Progenitor cell of endocrine pancreas (in vitro differentiated cells): Measurements from ENCODE around the gene ZMYM1. TPM values are rescaled to one million over a fixed set of nuclear protein-coding genes. Genes with fewer than 3 reads are reported as not detected.
"Not testable (repeated sequence)": the region's sequence is repeated elsewhere in the genome, so short reads cannot be mapped to it uniquely, and the experiment has no call there.

ENCODE experiments used
- DNase-seq: peaks from one replicate; pipeline ENCODE4 v3.0.0; 2021; ENCODE audit warnings: low spot score; ENCODE audit not compliant: unreplicated experiment
- H3K27ac Mint-ChIP-seq: 2 replicates; pipeline ENCODE4 v1.8.0; 2021; ENCODE audit warnings: mild to moderate bottlenecking, moderate library complexity, mixed read lengths
- H3K27me3 Mint-ChIP-seq: 2 replicates; pipeline ENCODE4 v1.8.0; 2021; ENCODE audit warnings: mixed read lengths
- H3K36me3 Mint-ChIP-seq: 2 replicates; pipeline ENCODE4 v1.8.0; 2022; ENCODE audit warnings: mixed read lengths; ENCODE audit not compliant: insufficient read depth
- H3K4me1 Mint-ChIP-seq: 2 replicates; pipeline ENCODE4 v1.8.0; 2021; ENCODE audit warnings: low read depth, mixed read lengths
- H3K4me3 Mint-ChIP-seq: 2 replicates; pipeline ENCODE4 v1.8.0; 2021; ENCODE audit warnings: low read depth, mild to moderate bottlenecking, moderate library complexity, mixed read lengths
- H3K9me3 Mint-ChIP-seq: 2 replicates; pipeline ENCODE4 v1.8.0; 2021; ENCODE audit warnings: low read depth, mixed read lengths
- total RNA-seq: library from RNA; stranded (reverse); gene quantifications from 2 replicates; pipeline ENCODE4 v1.2.1, GENCODE V29; 2021
- TF ChIP-seq, protein P1 (sequence below): fragments of 200-600 bp; sonication (generic); IDR thresholded peaks from one replicate; pipeline ENCODE4 v1.5.0; 2021; ENCODE audit warnings: antibody characterized with exemption, mild to moderate bottlenecking; ENCODE audit not compliant: unreplicated experiment

The ZMYM1 gene
- total RNA-seq, 1 donor from 2014 or later, result 34.1 TPM

DNA sequence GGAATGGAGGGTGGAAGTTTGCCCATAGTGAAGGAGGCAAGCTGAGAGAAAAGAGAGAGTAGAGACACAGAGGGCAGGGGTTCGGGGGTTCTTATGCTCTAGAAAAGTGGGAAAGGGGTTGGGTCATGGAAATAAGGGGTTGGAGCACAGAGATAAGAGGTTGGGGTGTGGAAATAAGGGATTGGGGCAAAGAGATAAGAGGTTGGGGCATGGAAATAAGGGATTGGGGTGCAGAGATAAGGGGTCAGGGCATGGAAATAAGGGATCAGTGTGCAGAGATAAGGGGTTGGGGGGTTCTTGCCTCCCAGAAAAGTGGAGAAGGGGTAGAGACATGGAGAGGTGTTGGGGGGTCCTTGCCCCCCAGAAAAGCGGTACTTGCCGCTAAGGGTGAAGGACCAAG is 57.6 kb downstream of the ZMYM1 start:
- H3K27ac Mint-ChIP-seq, result no peak overlapping the region
- H3K9me3 Mint-ChIP-seq, result no peaks in the 10 kb centered on the region
- no peak for DNase-seq
- H3K27me3 Mint-ChIP-seq, result no peaks in the 10 kb centered on the region
- H3K4me3 Mint-ChIP-seq, result no peak overlapping the region
- TF ChIP-seq, protein P1, sequence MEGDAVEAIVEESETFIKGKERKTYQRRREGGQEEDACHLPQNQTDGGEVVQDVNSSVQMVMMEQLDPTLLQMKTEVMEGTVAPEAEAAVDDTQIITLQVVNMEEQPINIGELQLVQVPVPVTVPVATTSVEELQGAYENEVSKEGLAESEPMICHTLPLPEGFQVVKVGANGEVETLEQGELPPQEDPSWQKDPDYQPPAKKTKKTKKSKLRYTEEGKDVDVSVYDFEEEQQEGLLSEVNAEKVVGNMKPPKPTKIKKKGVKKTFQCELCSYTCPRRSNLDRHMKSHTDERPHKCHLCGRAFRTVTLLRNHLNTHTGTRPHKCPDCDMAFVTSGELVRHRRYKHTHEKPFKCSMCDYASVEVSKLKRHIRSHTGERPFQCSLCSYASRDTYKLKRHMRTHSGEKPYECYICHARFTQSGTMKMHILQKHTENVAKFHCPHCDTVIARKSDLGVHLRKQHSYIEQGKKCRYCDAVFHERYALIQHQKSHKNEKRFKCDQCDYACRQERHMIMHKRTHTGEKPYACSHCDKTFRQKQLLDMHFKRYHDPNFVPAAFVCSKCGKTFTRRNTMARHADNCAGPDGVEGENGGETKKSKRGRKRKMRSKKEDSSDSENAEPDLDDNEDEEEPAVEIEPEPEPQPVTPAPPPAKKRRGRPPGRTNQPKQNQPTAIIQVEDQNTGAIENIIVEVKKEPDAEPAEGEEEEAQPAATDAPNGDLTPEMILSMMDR, result no peak
- peaks cover 4% of the 10 kb centered on the region for H3K4me1 Mint-ChIP-seq
- H3K36me3 Mint-ChIP-seq, result no peaks in the 10 kb centered on the region

DNA sequence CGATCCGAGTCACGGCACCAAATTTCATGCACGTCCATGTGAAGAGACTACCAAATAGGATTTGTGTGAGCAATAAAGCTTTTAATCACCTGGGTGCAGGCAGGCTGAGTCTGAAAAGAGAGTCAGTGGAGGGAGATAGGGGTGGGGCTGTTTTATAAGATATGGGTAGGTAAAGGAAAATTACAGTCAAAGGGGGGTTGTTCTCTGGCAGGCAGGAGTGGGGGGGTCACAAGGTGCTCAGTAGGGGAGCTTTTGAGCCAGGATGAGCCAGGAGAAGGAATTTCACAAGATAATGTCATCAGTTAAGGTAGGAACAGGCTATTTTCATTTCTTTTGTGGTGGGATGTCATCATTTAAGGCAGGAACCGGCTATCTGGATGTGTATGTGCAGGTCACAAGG is 58.4 kb downstream of the ZMYM1 start:
- H3K36me3 Mint-ChIP-seq, H3K27ac Mint-ChIP-seq, H3K9me3 Mint-ChIP-seq, H3K4me1 Mint-ChIP-seq, H3K4me3 Mint-ChIP-seq, DNase-seq, H3K27me3 Mint-ChIP-seq: not testable (repeated sequence)

DNA sequence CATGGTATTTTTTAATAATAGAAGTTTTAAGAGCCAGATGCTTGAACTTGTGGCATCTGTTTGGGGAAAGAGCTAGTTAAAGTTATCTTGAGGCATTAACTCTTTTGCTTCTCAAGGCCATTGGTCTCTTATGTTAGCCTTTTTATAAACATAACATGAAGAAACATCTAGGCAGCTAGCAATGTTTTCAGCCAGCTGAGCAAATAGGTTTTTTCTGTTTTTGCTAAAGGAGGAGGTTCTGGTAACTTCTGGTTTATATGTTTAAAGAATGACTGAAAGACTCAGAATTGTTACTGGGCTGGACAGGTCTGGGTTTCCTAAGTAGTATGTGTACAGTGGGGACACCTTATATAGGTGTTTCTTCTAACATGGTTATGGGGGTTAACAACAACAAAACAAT is 63.1 kb downstream of the ZMYM1 start:
- not testable (repeated sequence) for H3K27ac Mint-ChIP-seq

DNA sequence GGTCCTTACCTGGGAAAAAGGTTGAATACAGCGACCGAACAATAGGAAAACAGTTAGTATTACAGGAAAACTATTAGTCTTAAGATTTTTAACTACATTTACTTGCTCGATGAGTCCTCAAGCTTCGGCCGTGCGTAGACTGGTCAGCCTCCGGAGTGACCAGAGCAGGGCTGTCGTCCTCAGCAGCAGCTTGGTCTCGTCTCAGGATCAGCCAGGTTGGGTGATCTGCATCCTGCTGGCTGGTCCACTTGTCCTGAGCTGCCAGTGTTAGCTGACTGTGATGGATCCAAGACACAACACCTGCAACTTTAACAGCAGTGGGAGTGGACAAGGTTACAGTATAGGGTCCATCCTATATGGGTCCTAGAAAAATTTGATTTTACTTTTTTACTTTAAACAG is 63.5 kb downstream of the ZMYM1 start:
- H3K9me3 Mint-ChIP-seq, H3K4me3 Mint-ChIP-seq, H3K27ac Mint-ChIP-seq, H3K4me1 Mint-ChIP-seq, H3K36me3 Mint-ChIP-seq, H3K27me3 Mint-ChIP-seq, DNase-seq: not testable (repeated sequence)

More for the DNA sequence above, 63.1 kb downstream of the ZMYM1 start:
- DNase-seq, H3K4me3 Mint-ChIP-seq, H3K9me3 Mint-ChIP-seq, H3K36me3 Mint-ChIP-seq, H3K27me3 Mint-ChIP-seq, H3K4me1 Mint-ChIP-seq: not testable (repeated sequence)

DNA sequence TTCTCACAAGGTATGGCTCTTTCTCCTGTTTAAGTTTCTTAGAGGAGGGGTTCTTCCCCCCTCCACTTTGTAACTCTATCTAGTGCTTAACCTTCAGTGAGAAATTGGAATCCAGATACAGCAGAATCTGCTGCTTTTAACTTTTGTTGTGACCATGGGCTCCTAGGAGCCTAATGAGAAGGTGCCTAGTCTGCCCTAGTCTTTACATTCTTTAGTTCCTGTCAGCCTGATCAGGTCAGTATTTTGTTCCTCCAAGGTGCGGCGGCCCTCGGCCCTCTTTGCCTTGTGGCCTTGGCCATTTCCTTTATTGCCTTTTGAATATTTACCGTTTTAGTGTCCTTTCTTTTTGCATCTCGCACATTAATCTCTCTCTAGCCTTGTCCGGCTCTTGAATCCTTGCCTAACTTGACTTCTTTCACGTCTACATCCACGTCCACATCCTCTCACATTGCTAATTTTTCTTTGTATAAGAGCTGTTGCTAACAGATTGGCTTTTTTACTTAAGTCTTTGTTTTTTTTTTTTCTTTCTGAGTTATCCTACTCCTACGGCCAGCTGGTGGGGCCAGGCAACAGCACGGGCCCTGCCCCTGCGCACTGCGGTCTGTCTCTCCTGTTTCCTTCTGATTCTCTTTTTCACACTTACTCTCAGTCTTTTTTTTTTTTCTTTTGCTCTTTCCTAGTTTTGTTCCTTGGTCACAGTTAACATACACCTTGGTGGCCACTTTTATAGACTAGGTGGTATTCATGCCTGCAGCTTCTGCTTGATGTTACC is 64.7 kb downstream of the ZMYM1 start:
- no peaks in the 10 kb centered on the region for H3K27me3 Mint-ChIP-seq
- no peak for DNase-seq
- TF ChIP-seq, protein P1, result no peak
- peak overlapping the region; percentile 22 for H3K27ac Mint-ChIP-seq
- no peaks in the 10 kb centered on the region for H3K9me3 Mint-ChIP-seq
- no peak overlapping the region for H3K4me3 Mint-ChIP-seq
- H3K36me3 Mint-ChIP-seq, result no peaks in the 10 kb centered on the region
- H3K4me1 Mint-ChIP-seq, result peaks cover 3% of the 10 kb centered on the region

DNA sequence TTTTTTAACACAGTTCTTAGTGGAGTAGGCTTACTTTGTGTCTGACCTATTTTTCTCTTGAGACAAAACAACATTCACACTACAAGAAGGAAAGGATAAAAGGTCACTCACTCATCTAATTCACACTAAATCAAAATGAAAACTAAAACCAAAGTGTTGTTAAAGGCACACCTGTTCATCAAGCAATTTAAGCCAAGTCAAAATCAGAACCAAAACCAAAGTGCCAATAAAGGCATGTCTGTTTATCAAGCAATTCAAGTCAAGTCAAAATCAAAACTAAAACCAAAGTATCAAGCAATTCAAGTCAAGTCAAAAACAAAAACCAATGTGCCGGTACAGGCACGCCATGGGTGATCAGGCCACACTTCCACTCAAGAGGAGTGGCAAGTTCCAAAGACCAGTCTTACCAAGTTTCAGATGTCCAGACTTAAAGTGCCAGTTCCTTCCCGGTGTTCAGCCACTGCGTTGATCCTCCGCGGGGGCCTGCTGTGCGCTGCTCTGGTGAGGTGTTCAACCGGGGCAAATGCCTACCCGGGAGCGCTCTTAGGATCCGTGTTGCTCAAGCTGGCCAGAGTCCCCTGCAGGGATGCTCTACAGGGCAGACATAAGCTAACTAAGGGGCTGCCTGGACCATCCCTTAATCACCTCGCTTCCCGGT is 66.8 kb downstream of the ZMYM1 start:
- H3K4me3 Mint-ChIP-seq, H3K27ac Mint-ChIP-seq, H3K27me3 Mint-ChIP-seq, H3K9me3 Mint-ChIP-seq, H3K4me1 Mint-ChIP-seq, H3K36me3 Mint-ChIP-seq, DNase-seq: not testable (repeated sequence)

DNA sequence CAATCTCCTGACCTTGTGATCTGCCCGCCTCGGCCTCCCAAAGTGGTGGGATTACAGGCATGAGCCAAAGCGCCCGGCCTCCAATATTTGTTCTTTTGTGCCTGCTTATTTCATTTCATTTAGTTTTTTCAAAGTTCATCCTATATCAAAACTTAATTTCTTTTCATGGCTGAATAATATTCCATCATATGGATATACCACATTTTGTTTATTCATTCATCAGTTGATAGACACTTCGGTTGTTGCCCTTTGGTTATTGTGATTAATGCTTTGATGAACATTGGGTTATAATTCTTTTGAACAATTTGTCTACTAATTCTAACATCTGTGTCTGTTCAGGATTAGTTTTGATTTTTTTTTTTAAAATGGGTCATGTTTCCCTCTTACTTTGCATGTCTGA is 72.0 kb downstream of the ZMYM1 start:
- TF ChIP-seq, protein P1, result no peak
- no peaks in the 10 kb centered on the region for H3K36me3 Mint-ChIP-seq
- H3K4me1 Mint-ChIP-seq, result no peaks in the 10 kb centered on the region
- H3K27me3 Mint-ChIP-seq, result no peaks in the 10 kb centered on the region
- peaks cover 3% of the 10 kb centered on the region for H3K9me3 Mint-ChIP-seq
- H3K27ac Mint-ChIP-seq, result no peak overlapping the region
- DNase-seq, result no peak
- H3K4me3 Mint-ChIP-seq, result no peak overlapping the region
